Left kidney (tissue), 2 donors: ENCODE results near the gene DDX10. TPM values are rescaled to one million over a fixed set of nuclear protein-coding genes. Genes with fewer than 3 reads are reported as not detected.

Experiments used
- DNase-seq: peaks from one replicate; pipeline ENCODE4 v3.0.0-alpha.2; 2013
- polyA plus RNA-seq: library from polyadenylated mRNA; unstranded; fragments of 120-200 nt; gene quantifications from one replicate; pipeline ENCODE4 v1.2.1, GENCODE V29; 2013; ENCODE audit not compliant: insufficient read length

The DDX10 gene
- polyA plus RNA-seq, 1 donor, result 79.5 TPM

GRCh38 chr11:108871867-108872266 is 207.0 kb downstream of the DDX10 start:
- no peak for DNase-seq

- DNase-seq, result no peak
Observed at GRCh38 chr11:108872781-108873291, 208.0 kb downstream of the DDX10 start.

- no peak for DNase-seq
Observed at GRCh38 chr11:108873310-108873709, 208.4 kb downstream of the DDX10 start.

GRCh38 chr11:108873941-108874340 is 209.1 kb downstream of the DDX10 start:
- no peak for DNase-seq

- no peak for DNase-seq
Observed at GRCh38 chr11:108875134-108875533, 210.3 kb downstream of the DDX10 start.

- DNase-seq, result no peak
Observed at GRCh38 chr11:108877178-108877577, 212.3 kb downstream of the DDX10 start.

GRCh38 chr11:108880510-108880909 is 215.6 kb downstream of the DDX10 start:
- no peak for DNase-seq

- no peak for DNase-seq
Observed at GRCh38 chr11:108881131-108881530, 216.3 kb downstream of the DDX10 start.

- no peak for DNase-seq
Observed at GRCh38 chr11:108882211-108882831, 217.5 kb downstream of the DDX10 start.

GRCh38 chr11:108886005-108886659 is 221.3 kb downstream of the DDX10 start:
- DNase-seq, result no peak

GRCh38 chr11:108886660-108887009 is 221.8 kb downstream of the DDX10 start:
- no peak for DNase-seq

- no peak for DNase-seq
Observed at GRCh38 chr11:108887436-108888238, 222.8 kb downstream of the DDX10 start.

- no peak for DNase-seq
Observed at GRCh38 chr11:108890482-108891105, 225.7 kb downstream of the DDX10 start.

GRCh38 chr11:108891143-108891542 is 226.3 kb downstream of the DDX10 start:
- no peak for DNase-seq

GRCh38 chr11:108891909-108892511 is 227.1 kb downstream of the DDX10 start:
- no peak for DNase-seq

GRCh38 chr11:108895579-108896480 is 231.0 kb downstream of the DDX10 start:
- no peak for DNase-seq

- DNase-seq, result no peak
Observed at GRCh38 chr11:108897071-108897481, 232.2 kb downstream of the DDX10 start.

GRCh38 chr11:108897916-108898315 is 233.0 kb downstream of the DDX10 start:
- no peak for DNase-seq

- no peak for DNase-seq
Observed at GRCh38 chr11:108901359-108901758, 236.5 kb downstream of the DDX10 start.

- no peak for DNase-seq
Observed at GRCh38 chr11:108902027-108902469, 237.2 kb downstream of the DDX10 start.

- DNase-seq, result no peak
Observed at GRCh38 chr11:108904480-108904879, 239.6 kb downstream of the DDX10 start.
